ENCODE measurements around the gene SUFU.
"Not testable (repeated sequence)": the region's sequence is repeated elsewhere in the genome, so short reads cannot be mapped to it uniquely, and the experiment has no call there.

The SUFU gene

GRCh38 chr10:102651455-102652169 lies 147.8 kb downstream of the SUFU start:
- DNase-seq (ENCODE audit: low spot score), result no peak

GRCh38 chr10:102652170-102652916 lies 148.6 kb downstream of the SUFU start:
- DNase-seq (ENCODE audit: low spot score), result no peak

DNA sequence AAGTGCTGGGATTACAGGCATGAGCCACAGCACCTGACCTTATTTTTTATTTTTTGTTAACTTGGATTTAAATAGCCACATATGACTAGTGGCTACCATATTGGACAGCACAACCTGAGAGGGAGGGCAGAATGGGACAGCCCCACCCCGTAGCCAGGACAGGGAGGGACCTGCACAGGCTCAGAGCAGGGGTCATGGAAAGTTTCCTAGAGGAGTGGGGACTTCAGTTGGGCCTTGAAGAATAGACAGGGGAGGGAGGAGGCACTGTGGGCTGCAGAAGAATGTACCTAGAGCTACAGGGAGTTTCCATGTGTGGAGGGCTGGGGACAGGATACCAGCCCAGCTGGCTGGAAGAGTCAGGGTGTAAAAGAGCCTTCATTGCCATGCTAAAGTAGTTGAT lies 149.3 kb downstream of the SUFU start:
- DNase-seq (ENCODE audit: low spot score), result no peak

DNA sequence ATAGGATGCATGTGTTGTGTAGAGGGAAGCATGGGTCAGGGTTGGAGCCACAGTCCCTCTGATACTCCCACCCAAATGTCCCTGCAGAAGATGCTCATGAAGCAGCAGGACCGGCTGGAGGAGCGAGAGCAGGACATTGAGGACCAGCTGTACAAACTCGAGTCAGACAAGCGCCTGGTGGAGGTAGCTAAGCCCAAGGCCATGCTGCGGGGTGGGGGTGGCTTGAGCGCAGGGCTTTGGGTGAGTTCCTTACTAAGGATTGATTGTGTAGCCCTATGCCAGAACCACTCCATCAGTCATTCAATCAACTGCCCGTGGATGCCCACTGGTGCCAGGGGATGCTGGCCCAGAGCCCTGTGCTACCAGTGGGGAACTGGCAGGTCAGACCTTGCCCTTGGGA lies 150.8 kb downstream of the SUFU start:
- no peak for DNase-seq (ENCODE audit: low spot score)

- DNase-seq (ENCODE audit: low spot score), result no peak
Observed at GRCh38 chr10:102654969-102655368, 151.2 kb downstream of the SUFU start.

DNA sequence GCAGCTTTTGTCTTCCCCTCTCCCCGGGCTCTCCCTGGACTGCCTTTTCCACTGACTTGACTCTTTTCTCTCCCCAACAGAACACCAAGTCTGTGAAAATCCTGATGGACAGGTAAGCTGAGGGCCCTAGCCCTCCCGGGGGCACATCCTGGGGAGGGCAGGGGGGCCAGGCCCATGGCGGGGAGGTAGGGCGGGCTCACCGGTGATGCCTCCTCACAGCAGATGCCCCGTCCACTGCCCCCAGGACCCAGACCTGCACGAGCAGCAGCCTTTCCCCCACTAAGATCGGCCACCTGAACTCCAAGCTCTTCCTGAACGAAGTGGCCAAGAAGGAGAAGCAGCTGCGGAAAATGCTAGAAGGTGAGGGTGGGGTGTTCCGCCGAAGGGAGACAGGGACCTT lies 152.3 kb downstream of the SUFU start:
- DNase-seq (ENCODE audit: low spot score), result no peak

DNA sequence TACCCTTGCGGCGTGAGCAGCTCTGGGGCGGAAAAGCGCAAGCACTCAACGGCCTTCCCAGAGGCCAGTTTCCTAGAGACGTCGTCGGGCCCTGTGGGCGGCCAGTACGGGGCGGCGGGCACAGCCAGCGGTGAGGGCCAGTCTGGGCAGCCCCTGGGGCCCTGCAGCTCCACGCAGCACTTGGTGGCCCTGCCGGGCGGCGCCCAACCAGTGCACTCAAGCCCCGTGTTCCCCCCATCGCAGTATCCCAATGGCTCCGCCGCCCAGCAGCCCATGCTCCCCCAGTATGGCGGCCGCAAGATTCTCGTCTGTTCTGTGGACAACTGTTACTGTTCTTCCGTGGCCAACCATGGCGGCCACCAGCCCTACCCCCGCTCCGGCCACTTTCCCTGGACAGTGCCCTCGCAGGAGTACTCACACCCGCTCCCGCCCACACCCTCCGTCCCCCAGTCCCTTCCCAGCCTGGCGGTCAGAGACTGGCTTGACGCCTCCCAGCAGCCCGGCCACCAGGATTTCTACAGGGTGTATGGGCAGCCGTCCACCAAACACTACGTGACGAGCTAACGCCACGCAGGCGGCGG lies 153.1 kb downstream of the SUFU start:
- DNase-seq (ENCODE audit: low spot score), result no peak

DNA sequence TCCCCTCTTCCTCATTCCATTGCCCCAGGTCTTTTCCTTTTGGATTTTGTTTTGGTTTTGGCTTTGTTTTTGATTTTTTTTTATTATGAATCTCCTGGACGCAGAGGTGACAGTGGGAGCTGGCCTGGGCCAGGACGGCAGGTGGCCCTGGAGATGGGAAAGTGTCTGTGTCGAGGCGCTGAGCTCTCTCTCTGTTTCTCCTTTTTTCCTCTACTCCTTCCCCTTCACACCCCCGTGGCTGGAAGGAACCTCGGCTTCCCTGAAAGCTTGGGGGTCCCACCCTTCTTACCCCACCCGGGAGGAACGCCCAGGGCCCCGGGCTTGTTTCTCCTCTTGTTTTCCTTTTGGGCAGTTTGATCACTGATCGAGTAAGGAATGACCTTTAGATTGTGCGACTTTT lies 153.7 kb downstream of the SUFU start:
- no peak for DNase-seq (ENCODE audit: low spot score)

GRCh38 chr10:102657984-102658724 lies 154.4 kb downstream of the SUFU start:
- peak; percentile 62 for DNase-seq (ENCODE audit: low spot score)

DNA sequence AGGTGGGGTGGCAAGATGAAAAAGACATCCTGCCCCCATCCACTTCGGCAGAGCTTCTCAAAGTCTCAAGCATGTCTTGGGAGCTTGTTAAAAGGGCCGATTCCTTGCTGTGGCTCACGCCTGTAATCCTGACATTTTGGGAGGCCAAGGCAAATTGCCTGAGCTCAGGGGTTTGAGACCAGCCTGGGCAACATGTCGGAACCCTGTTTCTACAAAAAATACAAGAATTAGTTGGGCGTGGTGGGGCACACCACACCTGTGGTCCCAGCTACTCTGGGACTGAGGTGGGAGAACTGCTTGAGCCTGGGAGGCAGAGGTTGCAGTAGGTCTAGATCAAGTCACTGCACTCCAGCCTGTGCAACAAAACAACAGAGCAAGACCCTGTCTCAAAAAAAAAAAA lies 155.0 kb downstream of the SUFU start:
- no peak for DNase-seq (ENCODE audit: low spot score)

- no peak for DNase-seq (ENCODE audit: low spot score)
Observed at GRCh38 chr10:102660888-102661657, 157.3 kb downstream of the SUFU start.

- DNase-seq (ENCODE audit: low spot score), result no peak
Observed at GRCh38 chr10:102661658-102662028, 157.9 kb downstream of the SUFU start.

GRCh38 chr10:102665904-102666509 lies 162.2 kb downstream of the SUFU start:
- DNase-seq (ENCODE audit: low spot score), result no peak

DNA sequence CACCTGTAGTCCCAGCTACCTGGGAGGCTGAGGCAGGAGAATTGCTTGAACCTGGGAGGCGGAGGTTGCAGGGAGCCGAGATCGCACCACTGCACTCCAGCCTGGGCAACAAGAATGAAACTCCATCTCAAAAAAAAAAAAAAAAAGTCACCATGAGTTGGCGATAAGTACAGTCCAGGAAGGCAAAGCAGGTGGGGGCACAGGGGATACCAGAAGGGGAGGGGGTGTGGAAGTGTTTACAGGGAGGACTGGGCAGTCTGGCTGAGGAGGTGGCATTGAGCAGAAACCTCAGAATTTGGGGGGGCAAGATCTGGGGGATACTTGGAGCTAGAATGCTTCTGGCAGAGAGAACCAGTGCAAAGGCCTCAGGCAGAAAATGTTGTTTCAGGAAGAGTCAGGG lies 163.6 kb downstream of the SUFU start:
- not testable (repeated sequence) for DNase-seq (ENCODE audit: low spot score)

- no peak for DNase-seq (ENCODE audit: low spot score)
Observed at GRCh38 chr10:102668326-102669107, 164.7 kb downstream of the SUFU start.

DNA sequence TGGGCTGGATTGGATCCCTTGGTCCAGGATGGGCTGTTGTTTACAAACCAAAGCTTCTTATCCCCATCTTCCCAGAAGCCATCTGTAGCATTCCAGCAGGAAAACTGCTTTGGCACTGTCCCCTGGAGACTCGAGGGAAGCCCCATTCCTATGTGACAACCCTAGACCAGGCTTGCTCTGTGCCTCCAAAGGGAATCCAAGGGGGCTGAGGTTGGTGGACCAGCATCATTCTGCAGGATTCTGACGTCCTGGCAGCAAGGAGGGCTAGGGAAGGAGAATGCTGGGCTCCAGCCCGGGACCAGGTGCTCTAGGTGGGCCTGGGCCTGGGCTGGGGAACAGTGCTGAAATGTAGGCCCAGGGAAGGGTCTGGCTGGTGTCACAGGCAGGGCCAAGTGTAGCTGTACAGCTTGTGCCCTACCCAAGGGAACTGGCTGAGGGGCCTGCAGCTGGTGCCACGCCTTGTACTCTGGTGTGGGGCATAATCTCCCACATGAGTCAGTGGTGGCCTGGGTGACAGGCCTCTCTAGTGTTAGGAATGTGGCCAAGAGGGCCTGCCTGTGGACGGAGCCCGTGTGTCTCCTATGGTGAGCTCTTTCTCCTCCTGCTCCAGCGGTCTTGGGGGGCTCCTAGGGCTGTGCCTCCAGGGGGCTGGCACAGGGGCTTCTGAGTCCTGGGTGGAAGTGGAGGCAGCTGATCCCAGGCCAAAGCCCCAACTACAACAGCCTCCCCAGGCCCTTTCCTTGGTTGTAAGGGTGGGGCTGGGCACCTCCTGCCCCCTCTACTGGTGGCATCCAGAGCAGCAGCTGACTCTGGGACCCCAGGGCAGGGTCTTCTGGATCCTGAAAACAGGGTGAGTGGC lies 165.7 kb downstream of the SUFU start:
- DNase-seq (ENCODE audit: low spot score), result no peak

GRCh38 chr10:102670065-102670670 lies 166.4 kb downstream of the SUFU start:
- no peak for DNase-seq (ENCODE audit: low spot score)

- no peak for DNase-seq (ENCODE audit: low spot score)
Observed at GRCh38 chr10:102670871-102671434, 167.2 kb downstream of the SUFU start.
